ENCODE results near the gene C12orf56. TPM values are rescaled to one million over a fixed set of nuclear protein-coding genes. Genes with fewer than 3 reads are reported as not detected.
A peak's percentile ranks its signal among the peaks of the same experiment; 100 is the strongest.

Gene C12orf56
- total and polyA plus RNA-seq, 9 of the 15 experiments (the other 6 are each of a cell fraction or from before 2014, with no cell fraction given) = 0.40 to 4.8 (median 1.2) TPM

DNA sequence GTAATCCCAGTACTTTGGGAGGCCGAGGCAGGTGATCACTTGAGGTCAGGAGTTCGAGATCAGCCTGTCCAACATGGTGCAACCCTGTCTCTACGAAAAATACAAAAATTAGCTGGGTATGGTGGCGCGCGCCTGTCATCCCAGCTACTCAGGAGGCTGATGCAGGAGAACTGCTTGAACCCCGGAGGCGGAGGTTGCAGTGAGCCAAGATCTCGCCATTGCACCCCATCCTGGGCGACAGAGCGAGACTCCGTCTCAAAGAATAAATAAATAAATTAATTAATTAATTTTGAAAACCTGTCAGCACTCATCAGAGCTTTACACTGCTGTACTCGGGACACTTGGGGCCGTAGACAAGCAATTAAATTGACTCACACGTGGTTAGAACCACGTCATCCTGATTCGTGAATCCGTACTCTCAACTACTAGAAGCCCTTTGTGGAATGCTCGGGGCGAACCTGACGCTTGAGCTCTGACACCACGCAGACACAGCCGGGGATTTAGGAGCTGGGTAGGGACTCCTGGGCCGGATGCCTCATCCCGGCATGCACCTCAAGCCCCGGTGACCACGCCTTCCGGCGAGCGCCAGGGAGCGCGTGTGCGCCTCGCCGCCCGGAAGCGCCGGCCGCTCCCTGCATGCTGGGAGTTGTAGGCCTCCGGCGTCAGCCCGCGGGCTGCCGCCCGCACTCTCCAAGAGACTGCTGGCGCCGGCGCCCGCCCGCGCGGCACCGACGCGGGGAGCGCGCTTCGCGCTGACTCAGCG is 13.3 kb upstream of the C12orf56 start, which contains the start of gene XPOT:
Gene XPOT (plus strand): TSS at position 686 of the 763 bp plus-strand sequence. CDS start 5,644 bp downstream, outside the sequence.
- Histone ChIP-seq H3K9ac (ENCODE audit: insufficient read depth in 1 of 2, low read depth in 2 of 2, low read length in 2 of 2) (peak within 1 kb of the TSS; percentile 99 to 100), H3K4me2 (ENCODE audit: insufficient read depth, low read length) (peak within 1 kb of the TSS; percentile 96), H3K9me3 (replicated peaks; ENCODE audit: control insufficient read depth, insufficient read depth, low read depth, low read length) (no peaks in the 10 kb centered on the region), H3K27ac (ENCODE audit: extremely low read depth, low read depth, low read length) (peak within 1 kb of the TSS; percentile 100), H3K79me2 (ENCODE audit: control insufficient read depth, insufficient read depth, low read length) (peaks cover 49% of the 10 kb centered on the region), H4K20me1 (replicated peaks; ENCODE audit: control insufficient read depth, insufficient read depth, low read length) (0 out of 2 replicates have a peak, but pooled peaks cover 6% of the 10 kb centered on the region), H3K4me3 (peak within 1 kb of the TSS; percentile 95), H3K36me3 (ENCODE audit: control insufficient read depth, insufficient read depth, low read length) (peaks cover 11% of the 10 kb centered on the region; the same call in 2 of the 3 replicates), H2AFZ (ENCODE audit: low read depth, low read length) (peak within 1 kb of the TSS; percentile 96), H3K9me1 (ENCODE audit: control insufficient read depth, insufficient read depth, low read length) (no peaks in the 10 kb centered on the region), H3K27me3 (ENCODE audit: control insufficient read depth in 2 of 2, insufficient read depth in 2 of 2, low read length in 2 of 2) (no peaks in the 10 kb centered on the region), H3K4me1 (replicated peaks in 1 of 2; ENCODE audit: control insufficient read depth in 2 of 2, insufficient read depth in 2 of 2, low read length in 2 of 2) (peaks cover 16 to 29% of the 10 kb centered on the region in 2 experiments)
- DNase-seq (ENCODE audit: extremely low read depth in 1 of 4, low spot score in 3 of 4) (peak; percentile 90 to 98 (median 92)), FAIRE-seq (peak; percentile 83), ATAC-seq (peak; percentile 87)
- WGBS (ENCODE audit: insufficient coverage, low coverage, missing lambda C conversion rate) = 18% methylated on average over 30 of the region's 60 CpGs
- intact Hi-C loops (cut with micrococcal nuclease) (no loop called here), in situ Hi-C loops (cut with MboI) (no loop called here)
- POLR2A ChIA-PET = interaction anchor here (0.6 to 1.2 kb wide), 17 partner anchors 10 to 360 kb away, joined by 3 to 9 read pairs (median 3); partner anchors contain the start of gene KICS2
- TSS peak; percentile 92 for BruUV-seq (replicated peaks)
- CTCF ChIA-PET (ENCODE audit: low intra/inter-chr PET ratio) = no interaction called here
- TF ChIP-seq PTTG1 (tag; IDR thresholded peaks at IDR 0.05; ENCODE audit: low read depth) = no peak
- TF ChIP-seq RBM22 (IDR thresholded peaks at IDR 0.05; ENCODE audit: low read depth, low read length, poor library complexity, severe bottlenecking) = no peak
- TF ChIP-seq, protein P1, sequence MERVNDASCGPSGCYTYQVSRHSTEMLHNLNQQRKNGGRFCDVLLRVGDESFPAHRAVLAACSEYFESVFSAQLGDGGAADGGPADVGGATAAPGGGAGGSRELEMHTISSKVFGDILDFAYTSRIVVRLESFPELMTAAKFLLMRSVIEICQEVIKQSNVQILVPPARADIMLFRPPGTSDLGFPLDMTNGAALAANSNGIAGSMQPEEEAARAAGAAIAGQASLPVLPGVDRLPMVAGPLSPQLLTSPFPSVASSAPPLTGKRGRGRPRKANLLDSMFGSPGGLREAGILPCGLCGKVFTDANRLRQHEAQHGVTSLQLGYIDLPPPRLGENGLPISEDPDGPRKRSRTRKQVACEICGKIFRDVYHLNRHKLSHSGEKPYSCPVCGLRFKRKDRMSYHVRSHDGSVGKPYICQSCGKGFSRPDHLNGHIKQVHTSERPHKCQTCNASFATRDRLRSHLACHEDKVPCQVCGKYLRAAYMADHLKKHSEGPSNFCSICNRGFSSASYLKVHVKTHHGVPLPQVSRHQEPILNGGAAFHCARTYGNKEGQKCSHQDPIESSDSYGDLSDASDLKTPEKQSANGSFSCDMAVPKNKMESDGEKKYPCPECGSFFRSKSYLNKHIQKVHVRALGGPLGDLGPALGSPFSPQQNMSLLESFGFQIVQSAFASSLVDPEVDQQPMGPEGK (CRISPR knock-in tag; IDR thresholded peaks at IDR 0.05; ENCODE audit: borderline replicate concordance) = no peak
- TF ChIP-seq ZNF75A (CRISPR knock-in tag; IDR thresholded peaks at IDR 0.05) = no peak
- no peak for TF ChIP-seq DPF2 (IDR thresholded peaks at IDR 0.05)
- TF ChIP-seq, protein P2, sequence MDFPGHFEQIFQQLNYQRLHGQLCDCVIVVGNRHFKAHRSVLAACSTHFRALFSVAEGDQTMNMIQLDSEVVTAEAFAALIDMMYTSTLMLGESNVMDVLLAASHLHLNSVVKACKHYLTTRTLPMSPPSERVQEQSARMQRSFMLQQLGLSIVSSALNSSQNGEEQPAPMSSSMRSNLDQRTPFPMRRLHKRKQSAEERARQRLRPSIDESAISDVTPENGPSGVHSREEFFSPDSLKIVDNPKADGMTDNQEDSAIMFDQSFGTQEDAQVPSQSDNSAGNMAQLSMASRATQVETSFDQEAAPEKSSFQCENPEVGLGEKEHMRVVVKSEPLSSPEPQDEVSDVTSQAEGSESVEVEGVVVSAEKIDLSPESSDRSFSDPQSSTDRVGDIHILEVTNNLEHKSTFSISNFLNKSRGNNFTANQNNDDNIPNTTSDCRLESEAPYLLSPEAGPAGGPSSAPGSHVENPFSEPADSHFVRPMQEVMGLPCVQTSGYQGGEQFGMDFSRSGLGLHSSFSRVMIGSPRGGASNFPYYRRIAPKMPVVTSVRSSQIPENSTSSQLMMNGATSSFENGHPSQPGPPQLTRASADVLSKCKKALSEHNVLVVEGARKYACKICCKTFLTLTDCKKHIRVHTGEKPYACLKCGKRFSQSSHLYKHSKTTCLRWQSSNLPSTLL (IDR thresholded peaks at IDR 0.05) = no peak
- TF ChIP-seq, protein P3, sequence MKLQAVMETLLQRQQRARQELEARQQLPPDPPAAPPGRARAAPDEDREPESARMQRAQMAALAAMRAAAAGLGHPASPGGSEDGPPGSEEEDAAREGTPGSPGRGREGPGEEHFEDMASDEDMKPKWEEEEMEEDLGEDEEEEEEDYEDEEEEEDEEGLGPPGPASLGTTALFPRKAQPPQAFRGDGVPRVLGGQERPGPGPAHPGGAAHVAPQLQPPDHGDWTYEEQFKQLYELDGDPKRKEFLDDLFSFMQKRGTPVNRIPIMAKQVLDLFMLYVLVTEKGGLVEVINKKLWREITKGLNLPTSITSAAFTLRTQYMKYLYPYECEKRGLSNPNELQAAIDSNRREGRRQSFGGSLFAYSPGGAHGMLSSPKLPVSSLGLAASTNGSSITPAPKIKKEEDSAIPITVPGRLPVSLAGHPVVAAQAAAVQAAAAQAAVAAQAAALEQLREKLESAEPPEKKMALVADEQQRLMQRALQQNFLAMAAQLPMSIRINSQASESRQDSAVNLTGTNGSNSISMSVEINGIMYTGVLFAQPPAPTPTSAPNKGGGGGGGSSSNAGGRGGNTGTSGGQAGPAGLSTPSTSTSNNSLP (IDR thresholded peaks at IDR 0.05; ENCODE audit: borderline replicate concordance, low read depth, low read length) = no peak
- no peak; a peak in 1 of 4 replicates for TF ChIP-seq ZMIZ1 (IDR thresholded peaks at IDR 0.05; ENCODE audit: low read depth in 2 of 2, low read length in 2 of 2)
- no peak for TF ChIP-seq GTF2F1 (IDR thresholded peaks at IDR 0.05; ENCODE audit: low read depth, low read length)
- TF ChIP-seq MTF1 (CRISPR knock-in tag; IDR thresholded peaks at IDR 0.05; ENCODE audit: borderline replicate concordance) = no peak
- TF ChIP-seq MECOM (CRISPR knock-in tag; IDR thresholded peaks at IDR 0.05) = no peak

Measured in K562 (cell line).